Measurements from ENCODE around the gene C2orf72. TPM values are rescaled to one million over a fixed set of nuclear protein-coding genes. Genes with fewer than 3 reads are reported as not detected.

Gene C2orf72
- total and polyA plus RNA-seq, 4 donors: 33.2 to 141 (median 84.9) TPM

- Histone ChIP-seq H3K9ac (ENCODE audit: low read depth in 1 of 2, low read length in 2 of 2) (no peak overlapping the region), H3K27me3 (ENCODE audit: control insufficient read depth in 4 of 4, insufficient read depth in 4 of 4, low read length in 3 of 4) (no peaks in the 10 kb centered on the region), H3K4me1 (ENCODE audit: control insufficient read depth in 4 of 4, insufficient read depth in 4 of 4, low read length in 3 of 4) (peaks cover 2 to 13% (median 10%) of the 10 kb centered on the region in 4 donors), H3K4me3 (ENCODE audit: low read depth in 1 of 3, low read length in 3 of 3) (no peak overlapping the region), H3K9me3 (ENCODE audit: control insufficient read depth in 4 of 4, low read length in 3 of 4) (no peaks in the 10 kb centered on the region), H3K36me3 (ENCODE audit: control insufficient read depth in 4 of 4, insufficient read depth in 3 of 4, low read depth in 1 of 4, low read length in 3 of 4) (no peaks in the 10 kb centered on the region), H3K27ac (ENCODE audit: low read depth in 1 of 2, low read length in 2 of 2) (no peak overlapping the region)
- DNase-seq (ENCODE audit: low spot score): no peak
- TF ChIP-seq HNF4G (IDR thresholded peaks at IDR 0.05): no peak
- TF ChIP-seq CTCF (IDR thresholded peaks at IDR 0.05; ENCODE audit: low read depth, low read length, missing input control): no peak
- TF ChIP-seq YY1 (IDR thresholded peaks at IDR 0.05): no peak
- TF ChIP-seq JUND (IDR thresholded peaks at IDR 0.05): no peak
- no peak for TF ChIP-seq EGR1 (IDR thresholded peaks at IDR 0.05; ENCODE audit: low read depth in 2 of 2)
- TF ChIP-seq, protein P1, sequence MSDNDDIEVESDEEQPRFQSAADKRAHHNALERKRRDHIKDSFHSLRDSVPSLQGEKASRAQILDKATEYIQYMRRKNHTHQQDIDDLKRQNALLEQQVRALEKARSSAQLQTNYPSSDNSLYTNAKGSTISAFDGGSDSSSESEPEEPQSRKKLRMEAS (IDR thresholded peaks at IDR 0.05): no peak
- TF ChIP-seq ATF3 (IDR thresholded peaks at IDR 0.05): no peak
- TF ChIP-seq TAF1 (conservative IDR thresholded peaks at IDR 0.05): no peak
- TF ChIP-seq HNF4A (conservative IDR thresholded peaks at IDR 0.05): no peak
- TF ChIP-seq FOXA2 (IDR thresholded peaks at IDR 0.05): no peak
- TF ChIP-seq, protein P2, sequence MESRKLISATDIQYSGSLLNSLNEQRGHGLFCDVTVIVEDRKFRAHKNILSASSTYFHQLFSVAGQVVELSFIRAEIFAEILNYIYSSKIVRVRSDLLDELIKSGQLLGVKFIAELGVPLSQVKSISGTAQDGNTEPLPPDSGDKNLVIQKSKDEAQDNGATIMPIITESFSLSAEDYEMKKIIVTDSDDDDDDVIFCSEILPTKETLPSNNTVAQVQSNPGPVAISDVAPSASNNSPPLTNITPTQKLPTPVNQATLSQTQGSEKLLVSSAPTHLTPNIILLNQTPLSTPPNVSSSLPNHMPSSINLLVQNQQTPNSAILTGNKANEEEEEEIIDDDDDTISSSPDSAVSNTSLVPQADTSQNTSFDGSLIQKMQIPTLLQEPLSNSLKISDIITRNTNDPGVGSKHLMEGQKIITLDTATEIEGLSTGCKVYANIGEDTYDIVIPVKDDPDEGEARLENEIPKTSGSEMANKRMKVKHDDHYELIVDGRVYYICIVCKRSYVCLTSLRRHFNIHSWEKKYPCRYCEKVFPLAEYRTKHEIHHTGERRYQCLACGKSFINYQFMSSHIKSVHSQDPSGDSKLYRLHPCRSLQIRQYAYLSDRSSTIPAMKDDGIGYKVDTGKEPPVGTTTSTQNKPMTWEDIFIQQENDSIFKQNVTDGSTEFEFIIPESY (IDR thresholded peaks at IDR 0.05): no peak
- TF ChIP-seq RAD21 (IDR thresholded peaks at IDR 0.05): no peak
- TF ChIP-seq SP1 (IDR thresholded peaks at IDR 0.05): no peak
- no peak for TF ChIP-seq RXRA (IDR thresholded peaks at IDR 0.05)
- no peak for TF ChIP-seq GABPA (IDR thresholded peaks at IDR 0.05 in 1 of 2, conservative IDR thresholded peaks at IDR 0.05 in 1 of 2)
- TF ChIP-seq, protein P3, sequence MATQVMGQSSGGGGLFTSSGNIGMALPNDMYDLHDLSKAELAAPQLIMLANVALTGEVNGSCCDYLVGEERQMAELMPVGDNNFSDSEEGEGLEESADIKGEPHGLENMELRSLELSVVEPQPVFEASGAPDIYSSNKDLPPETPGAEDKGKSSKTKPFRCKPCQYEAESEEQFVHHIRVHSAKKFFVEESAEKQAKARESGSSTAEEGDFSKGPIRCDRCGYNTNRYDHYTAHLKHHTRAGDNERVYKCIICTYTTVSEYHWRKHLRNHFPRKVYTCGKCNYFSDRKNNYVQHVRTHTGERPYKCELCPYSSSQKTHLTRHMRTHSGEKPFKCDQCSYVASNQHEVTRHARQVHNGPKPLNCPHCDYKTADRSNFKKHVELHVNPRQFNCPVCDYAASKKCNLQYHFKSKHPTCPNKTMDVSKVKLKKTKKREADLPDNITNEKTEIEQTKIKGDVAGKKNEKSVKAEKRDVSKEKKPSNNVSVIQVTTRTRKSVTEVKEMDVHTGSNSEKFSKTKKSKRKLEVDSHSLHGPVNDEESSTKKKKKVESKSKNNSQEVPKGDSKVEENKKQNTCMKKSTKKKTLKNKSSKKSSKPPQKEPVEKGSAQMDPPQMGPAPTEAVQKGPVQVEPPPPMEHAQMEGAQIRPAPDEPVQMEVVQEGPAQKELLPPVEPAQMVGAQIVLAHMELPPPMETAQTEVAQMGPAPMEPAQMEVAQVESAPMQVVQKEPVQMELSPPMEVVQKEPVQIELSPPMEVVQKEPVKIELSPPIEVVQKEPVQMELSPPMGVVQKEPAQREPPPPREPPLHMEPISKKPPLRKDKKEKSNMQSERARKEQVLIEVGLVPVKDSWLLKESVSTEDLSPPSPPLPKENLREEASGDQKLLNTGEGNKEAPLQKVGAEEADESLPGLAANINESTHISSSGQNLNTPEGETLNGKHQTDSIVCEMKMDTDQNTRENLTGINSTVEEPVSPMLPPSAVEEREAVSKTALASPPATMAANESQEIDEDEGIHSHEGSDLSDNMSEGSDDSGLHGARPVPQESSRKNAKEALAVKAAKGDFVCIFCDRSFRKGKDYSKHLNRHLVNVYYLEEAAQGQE (IDR thresholded peaks at IDR 0.05): no peak
- no peak for TF ChIP-seq FOXA1 (IDR thresholded peaks at IDR 0.05)
- no peak for TF ChIP-seq NR2F2 (IDR thresholded peaks at IDR 0.05)
Observed at GRCh38 chr2:231028889-231029288, 8.4 kb upstream of the C2orf72 start.
